HG03521 (cell line): Measurements from ENCODE around the gene RAI1.

Experiments
- ATAC-seq: cut with Tn5 transposase; IDR thresholded peaks from one replicate; pipeline ENCODE4 v1.9.1; 2021; ENCODE audit warnings: mild to moderate bottlenecking, moderate library complexity; ENCODE audit not compliant: unreplicated experiment

The RAI1 gene

GRCh38 chr17:17780922-17781590, 99.8 kb downstream of the RAI1 start:
- no peak for ATAC-seq

- no peak for ATAC-seq
These were observed 100.6 kb downstream of the RAI1 start for GRCh38 chr17:17781591-17782496.

GRCh38 chr17:17782523-17783115, 101.4 kb downstream of the RAI1 start:
- ATAC-seq, result no peak

- no peak for ATAC-seq
These were observed 102.0 kb downstream of the RAI1 start for GRCh38 chr17:17783116-17783824.

GRCh38 chr17:17783825-17784656, 102.8 kb downstream of the RAI1 start:
- ATAC-seq, result no peak

- ATAC-seq, result no peak
These were observed 103.5 kb downstream of the RAI1 start for GRCh38 chr17:17784657-17785267.

- no peak for ATAC-seq
These were observed 104.1 kb downstream of the RAI1 start for GRCh38 chr17:17785407-17785806.

GRCh38 chr17:17786998-17787397, 105.7 kb downstream of the RAI1 start:
- ATAC-seq, result no peak

- ATAC-seq, result no peak
These were observed 106.3 kb downstream of the RAI1 start for GRCh38 chr17:17787568-17787967.

GRCh38 chr17:17788967-17789366, 107.7 kb downstream of the RAI1 start:
- ATAC-seq, result no peak

- ATAC-seq, result no peak
These were observed 108.2 kb downstream of the RAI1 start for GRCh38 chr17:17789410-17789809.

- ATAC-seq, result no peak
These were observed 108.8 kb downstream of the RAI1 start for GRCh38 chr17:17789828-17790636.

- no peak for ATAC-seq
These were observed 109.6 kb downstream of the RAI1 start for GRCh38 chr17:17790637-17791464.

- ATAC-seq, result no peak
These were observed 110.8 kb downstream of the RAI1 start for GRCh38 chr17:17792037-17792550.

- ATAC-seq, result no peak
These were observed 111.5 kb downstream of the RAI1 start for GRCh38 chr17:17792551-17793377.

GRCh38 chr17:17793378-17794214, 112.3 kb downstream of the RAI1 start:
- no peak for ATAC-seq
